SK-N-MC (cell line): ENCODE results near the gene LLGL1.

Source experiments
- EZH2 ChIP-seq: fragments of 200-600 bp; sonication (generic); IDR thresholded peaks from one replicate; pipeline ENCODE4 v1.6.1; 2017; ENCODE audit warnings: antibody characterized with exemption
- FOXP2 ChIP-seq: optimal IDR thresholded peaks from 2 replicates; pipeline ENCODE3; 2011; ENCODE audit warnings: mild to moderate bottlenecking, moderate library complexity; ENCODE audit not compliant: insufficient read depth; ENCODE audit errors: extremely low read length, control extremely low read depth
- POLR2AphosphoS5 ChIP-seq: IDR thresholded peaks from 2 replicates; pipeline ENCODE4 v1.6.1; 2012; ENCODE audit warnings: mild to moderate bottlenecking, low read depth, low read length, borderline replicate concordance

- TF ChIP-seq EZH2, result no peak
- no peak for TF ChIP-seq POLR2AphosphoS5
- no peak for TF ChIP-seq FOXP2
Measured at GRCh38 chr17:18187226-18187625, 38.2 kb upstream of the LLGL1 start.
